Esophagus (tissue), 2 donors: ENCODE measurements around the gene BBS12. TPM values are rescaled to one million over a fixed set of nuclear protein-coding genes. Genes with fewer than 3 reads are reported as not detected.
A peak's percentile ranks its signal among the peaks of the same experiment; 100 is the strongest.

Experiments
- H3K27ac ChIP-seq, 2 donors: one replicate each; pipeline ENCODE4 v1.5.1; 2013; ENCODE audit warnings: low read depth in 2 of 2, mild to moderate bottlenecking in 2 of 2, inconsistent platforms in 1 of 2, low read length in 1 of 2, moderate library complexity in 1 of 2
- H3K27me3 ChIP-seq, 2 donors: one replicate each; pipeline ENCODE4 v1.6.1; 2013; ENCODE audit warnings: low read length in 2 of 2, control low read depth in 1 of 2, mild to moderate bottlenecking in 1 of 2; ENCODE audit not compliant: insufficient read depth in 2 of 2, control insufficient read depth in 1 of 2
- H3K36me3 ChIP-seq, 2 donors: one replicate each; pipeline ENCODE4 v1.6.1; 2013; ENCODE audit warnings: low read length in 1 of 2; ENCODE audit not compliant: control insufficient read depth in 2 of 2, insufficient read depth in 2 of 2
- H3K4me1 ChIP-seq, 2 donors: one replicate each; pipeline ENCODE4 v1.6.1; 2013; ENCODE audit warnings: low read length in 1 of 2; ENCODE audit not compliant: control insufficient read depth in 2 of 2, insufficient read depth in 2 of 2
- H3K4me3 ChIP-seq, 2 donors: one replicate each; pipeline ENCODE4 v1.5.1; 2013; ENCODE audit warnings: low read length in 2 of 2, mild to moderate bottlenecking in 2 of 2, low read depth in 1 of 2, moderate library complexity in 1 of 2
- H3K9me3 ChIP-seq, 2 donors: one replicate each; pipeline ENCODE4 v1.6.1; 2013; ENCODE audit warnings: mild to moderate bottlenecking in 2 of 2, low read depth in 1 of 2, low read length in 1 of 2, moderate library complexity in 1 of 2; ENCODE audit not compliant: control insufficient read depth in 2 of 2, insufficient read depth in 1 of 2
- WGBS, 2 donors: extraction: QIAGEN DNeasy Blood & Tissue Kit; methylation state at CpG; one replicate each; pipeline ENCODE4 v1.1.7; 2013; 5-methylcytosine and 5-hydroxymethylcytosine counted together
- polyA plus RNA-seq, 2 donors: library from polyadenylated mRNA; stranded (reverse); fragments of 200-250 nt; gene quantifications; one replicate each; pipeline ENCODE4 v1.2.3, GENCODE V29; 2013
- donor health status: healthy with polysubstance abuse.
- donor health status: Bipolar disorder and iron deficiency.

The BBS12 gene
- under 1 TPM; 0.45 to 0.76 TPM for polyA plus RNA-seq

GRCh38 chr4:122732329-122733026 is at the start of gene BBS12:
TSS of gene BBS12 (plus strand) at chr4:122732704. CDS start at chr4:122741893, 9,189 bp downstream.
- no peaks in the 10 kb centered on the region for H3K27me3 ChIP-seq
- WGBS, 2 donors: 0% methylated on average over 35 to 37 of the region's 37 CpGs
- peak within 1 kb of the TSS; percentile 76 to 85 for H3K4me3 ChIP-seq
- no peaks in the 10 kb centered on the region for H3K9me3 ChIP-seq
- no peaks in the 10 kb centered on the region for H3K36me3 ChIP-seq
- peak within 1 kb of the TSS; percentile 86 to 87 for H3K27ac ChIP-seq
- no peaks in the 10 kb centered on the region for H3K4me1 ChIP-seq

- no peak overlapping the region for H3K27ac ChIP-seq
- no peaks in the 10 kb centered on the region for H3K36me3 ChIP-seq
- WGBS, 2 donors: 85 to 94% methylated on average over 2 of the region's 2 CpGs
- H3K4me3 ChIP-seq: no peak overlapping the region
- peaks cover 0 to 3% of the 10 kb centered on the region in 2 donors for H3K9me3 ChIP-seq
- no peaks in the 10 kb centered on the region for H3K4me1 ChIP-seq
- H3K27me3 ChIP-seq: peaks cover 0 to 3% of the 10 kb centered on the region in 2 donors
Measured at GRCh38 chr4:122686691-122687090, 45.8 kb upstream of the BBS12 start.

GRCh38 chr4:122687531-122688061 is 44.9 kb upstream of the BBS12 start:
- H3K36me3 ChIP-seq: no peaks in the 10 kb centered on the region
- no peaks in the 10 kb centered on the region for H3K4me1 ChIP-seq
- 44 to 54% methylated on average over 2 of the region's 2 CpGs for WGBS, 2 donors
- no peak overlapping the region for H3K4me3 ChIP-seq
- H3K27me3 ChIP-seq: peaks cover 0 to 3% of the 10 kb centered on the region in 2 donors
- H3K27ac ChIP-seq: no peak overlapping the region
- H3K9me3 ChIP-seq: no peaks in the 10 kb centered on the region

GRCh38 chr4:122688529-122689140 is 43.9 kb upstream of the BBS12 start:
- H3K4me1 ChIP-seq: no peaks in the 10 kb centered on the region
- no peaks in the 10 kb centered on the region for H3K27me3 ChIP-seq
- no peaks in the 10 kb centered on the region for H3K36me3 ChIP-seq
- no peaks in the 10 kb centered on the region for H3K9me3 ChIP-seq
- H3K4me3 ChIP-seq: no peak overlapping the region
- WGBS, 2 donors: 60 to 70% methylated on average over 9 of the region's 9 CpGs
- no peak overlapping the region for H3K27ac ChIP-seq

- Histone ChIP-seq H3K9me3 (no peaks in the 10 kb centered on the region), H3K4me1 (no peaks in the 10 kb centered on the region), H3K4me3 (no peak overlapping the region), H3K27me3 (no peaks in the 10 kb centered on the region), H3K27ac (no peak overlapping the region), H3K36me3 (no peaks in the 10 kb centered on the region)
Measured at GRCh38 chr4:122689972-122690371, 42.5 kb upstream of the BBS12 start.

GRCh38 chr4:122691988-122692387 is 40.5 kb upstream of the BBS12 start:
- WGBS, 2 donors: 66 to 78% methylated on average over 4 of the region's 4 CpGs

GRCh38 chr4:122692641-122693520 is 39.6 kb upstream of the BBS12 start:
- Histone ChIP-seq H3K27me3 (no peaks in the 10 kb centered on the region), H3K4me3 (no peak overlapping the region), H3K36me3 (no peaks in the 10 kb centered on the region), H3K9me3 (no peaks in the 10 kb centered on the region), H3K4me1 (no peaks in the 10 kb centered on the region), H3K27ac (no peak overlapping the region)
- 44 to 51% methylated on average over 3 of the region's 3 CpGs for WGBS, 2 donors

More at GRCh38 chr4:122691988-122692387, 40.5 kb upstream of the BBS12 start:
- Histone ChIP-seq H3K27ac (no peak overlapping the region), H3K27me3 (no peaks in the 10 kb centered on the region), H3K36me3 (no peaks in the 10 kb centered on the region), H3K4me1 (no peaks in the 10 kb centered on the region), H3K9me3 (no peaks in the 10 kb centered on the region), H3K4me3 (no peak overlapping the region)

GRCh38 chr4:122695226-122695625 is 37.3 kb upstream of the BBS12 start:
- H3K9me3 ChIP-seq: no peaks in the 10 kb centered on the region
- H3K4me3 ChIP-seq: no peak overlapping the region
- H3K4me1 ChIP-seq: peaks cover 1 to 2% of the 10 kb centered on the region in 2 donors
- WGBS, 2 donors: 43 to 49% methylated on average over 2 of the region's 2 CpGs
- no peaks in the 10 kb centered on the region for H3K36me3 ChIP-seq
- no peaks in the 10 kb centered on the region for H3K27me3 ChIP-seq
- H3K27ac ChIP-seq: no peak overlapping the region

GRCh38 chr4:122700178-122700725 is 32.3 kb upstream of the BBS12 start:
- WGBS, 2 donors: 63 to 66% methylated on average over 8 of the region's 8 CpGs
- Histone ChIP-seq H3K4me1 (peaks cover 2 to 4% of the 10 kb centered on the region in 2 donors), H3K4me3 (no peak overlapping the region), H3K9me3 (peaks cover 0 to 2% of the 10 kb centered on the region in 2 donors), H3K27me3 (no peaks in the 10 kb centered on the region), H3K27ac (no peak overlapping the region), H3K36me3 (no peaks in the 10 kb centered on the region)
